CD4-positive, CD25-positive, alpha-beta regulatory T cell (primary cell): ENCODE measurements around the gene RIMS1. TPM values are rescaled to one million over a fixed set of nuclear protein-coding genes. Genes with fewer than 3 reads are reported as not detected.
"Not testable (repeated sequence)": the region's sequence is repeated elsewhere in the genome, so short reads cannot be mapped to it uniquely, and the experiment has no call there.

ENCODE experiments used
- ATAC-seq, 2 donors: fragments of 150-1000 bp; cut with Tn5 transposase; one replicate each; pipeline ENCODE4 v1.10.0; 2021; ENCODE audit warnings: low read depth in 2 of 2, moderate number of reproducible peaks in 2 of 2, moderate library complexity in 1 of 2
- DNase-seq, 3 donors: peaks; one replicate each; pipeline versions ENCODE4 v3.0.0 to v3.0.0-alpha.2; 2012 to 2022; ENCODE audit warnings: mixed read lengths in 1 of 3
- H3K27ac ChIP-seq: one replicate; pipeline ENCODE4 v1.7.0; 2013; ENCODE audit warnings: mild to moderate bottlenecking, low read length; ENCODE audit not compliant: insufficient read depth, poor library complexity, severe bottlenecking
- H3K27me3 ChIP-seq: one replicate; pipeline ENCODE4 v1.7.0; 2013; ENCODE audit warnings: low read length; ENCODE audit not compliant: control insufficient read depth, insufficient read depth
- H3K36me3 ChIP-seq: one replicate; pipeline ENCODE4 v1.7.0; 2013; ENCODE audit warnings: mild to moderate bottlenecking, low read length, moderate library complexity; ENCODE audit not compliant: control insufficient read depth, insufficient read depth
- H3K4me1 ChIP-seq: 2 replicates; pipeline ENCODE4 v1.7.0; 2013; ENCODE audit warnings: mild to moderate bottlenecking, low read length; ENCODE audit not compliant: insufficient read depth, control insufficient read depth, poor library complexity, severe bottlenecking
- H3K4me3 ChIP-seq: one replicate; pipeline ENCODE4 v1.7.0; 2013; ENCODE audit warnings: low read depth, mild to moderate bottlenecking, low read length, moderate library complexity
- H3K9me3 ChIP-seq, 2 experiments: 1 replicate in 1 of 2; 2 replicates in 1 of 2; pipeline ENCODE4 v1.7.0; 2013; ENCODE audit warnings: low read length in 2 of 2, mild to moderate bottlenecking in 1 of 2, moderate library complexity in 1 of 2; ENCODE audit not compliant: control insufficient read depth in 2 of 2
- H3K27ac Mint-ChIP-seq, 3 donors: one replicate each; pipeline ENCODE4 v1.8.0; 2020 to 2022; ENCODE audit warnings: mild to moderate bottlenecking in 3 of 3, mixed read lengths in 3 of 3, moderate library complexity in 2 of 3
- H3K27me3 Mint-ChIP-seq: one replicate; pipeline ENCODE4 v1.8.0; 2022; ENCODE audit warnings: mild to moderate bottlenecking, mixed read lengths
- H3K36me3 Mint-ChIP-seq: one replicate; pipeline ENCODE4 v1.8.0; 2020; ENCODE audit warnings: mixed read lengths
- H3K4me1 Mint-ChIP-seq, 4 donors: one replicate each; pipeline ENCODE4 v1.8.0; 2020 to 2022; ENCODE audit warnings: mixed read lengths in 4 of 4, mild to moderate bottlenecking in 1 of 4
- H3K4me3 Mint-ChIP-seq, 4 donors: one replicate each; pipeline ENCODE4 v1.8.0; 2020 to 2022; ENCODE audit warnings: mild to moderate bottlenecking in 4 of 4, mixed read lengths in 4 of 4, moderate library complexity in 3 of 4
- H3K9me3 Mint-ChIP-seq, 7 donors: one replicate each; pipeline ENCODE4 v1.8.0; 2020 to 2022; ENCODE audit warnings: mixed read lengths in 7 of 7, mild to moderate bottlenecking in 3 of 7, moderate library complexity in 2 of 7
- polyA plus RNA-seq, 4 donors: library from polyadenylated mRNA; unstranded; fragments of 300-500 nt; fragmentation: Illumina TruSeq; gene quantifications; one replicate each; pipeline ENCODE4 v1.2.3, GENCODE V29; 2021
- total RNA-seq: library from RNA; stranded (reverse); gene quantifications from one replicate; pipeline ENCODE4 v1.2.3, GENCODE V29; 2022

Gene RIMS1
- total and polyA plus RNA-seq, 5 donors from 2014 or later, result not detected

DNA sequence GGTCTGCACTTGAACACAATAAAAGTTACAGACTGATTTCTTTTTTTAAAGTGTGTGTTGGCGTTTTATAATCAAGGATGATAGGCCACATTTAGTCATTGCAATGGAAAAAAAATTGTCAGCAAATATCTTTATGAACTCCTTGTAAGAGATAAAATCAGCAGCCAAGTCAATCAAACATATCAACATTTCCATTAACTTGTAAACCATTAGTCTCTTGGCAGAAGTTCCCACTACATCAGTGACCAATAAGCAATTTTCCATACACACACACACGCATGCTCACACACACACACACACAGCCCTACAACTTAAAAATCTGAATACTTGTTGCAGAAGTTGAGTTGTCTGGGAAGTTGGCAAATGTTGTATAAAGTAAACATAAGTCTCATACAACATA lies 419.6 kb downstream of the RIMS1 start:
- ATAC-seq, result no peak
- Histone ChIP-seq H3K36me3 (no peaks in the 10 kb centered on the region), H3K27me3 (no peaks in the 10 kb centered on the region), H3K9me3 (no peaks in the 10 kb centered on the region), H3K27ac (no peak overlapping the region), H3K4me1 (no peaks in the 10 kb centered on the region), H3K4me3 (no peak overlapping the region)
- Mint-ChIP-seq H3K4me1 (no peaks in the 10 kb centered on the region), H3K9me3 (peaks cover 0 to under 1% (median 0%) of the 10 kb centered on the region in 7 donors), H3K36me3 (no peaks in the 10 kb centered on the region), H3K4me3 (no peak overlapping the region), H3K27me3 (no peaks in the 10 kb centered on the region), H3K27ac (no peak overlapping the region)
- no peak for DNase-seq

DNA sequence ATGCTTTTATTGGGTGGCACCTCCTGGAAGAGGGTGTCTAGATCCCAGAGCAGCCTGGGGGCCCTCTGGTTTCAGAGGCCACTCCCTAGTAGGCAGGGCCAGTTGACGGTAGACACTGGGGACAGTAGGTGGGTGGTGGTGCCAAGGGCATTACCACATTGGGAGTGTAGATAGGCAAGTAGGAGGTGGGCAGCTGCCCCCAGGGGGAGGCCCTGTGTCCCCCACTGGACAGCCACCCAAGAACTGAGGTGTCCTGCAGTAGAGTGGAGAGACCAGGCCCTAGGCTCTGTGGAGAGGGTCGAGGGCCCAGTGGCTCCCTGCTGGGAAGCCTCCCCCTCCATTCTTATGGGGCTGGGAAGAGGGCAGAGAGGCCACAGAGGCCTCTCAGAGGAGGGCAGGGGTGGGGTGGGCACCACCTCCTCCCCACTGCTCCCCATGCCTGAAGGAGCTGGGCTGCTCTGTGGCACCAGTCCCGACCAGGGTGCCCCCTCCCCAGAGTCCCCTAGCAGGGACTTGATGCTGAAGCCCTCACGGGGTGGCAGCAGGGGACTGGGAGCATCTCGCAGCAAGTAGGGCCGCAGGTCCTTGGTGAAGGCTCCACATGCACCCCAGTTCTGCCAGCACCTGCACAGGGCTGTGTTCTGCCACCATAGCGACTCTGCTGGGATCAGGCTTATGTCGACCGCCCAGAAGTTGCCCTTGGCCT lies 430.5 kb downstream of the RIMS1 start:
- no peaks in the 10 kb centered on the region for H3K36me3 ChIP-seq
- H3K4me3 ChIP-seq, result no peak overlapping the region
- Mint-ChIP-seq H3K27me3 (no peaks in the 10 kb centered on the region), H3K27ac (no peak overlapping the region), H3K4me3 (no peak overlapping the region), H3K9me3 (peaks cover 0 to 1% (median 0%) of the 10 kb centered on the region in 7 donors), H3K36me3 (no peaks in the 10 kb centered on the region), H3K4me1 (no peaks in the 10 kb centered on the region)
- no peak overlapping the region for H3K27ac ChIP-seq
- no peak for ATAC-seq
- no peaks in the 10 kb centered on the region for H3K4me1 ChIP-seq
- H3K27me3 ChIP-seq, result no peaks in the 10 kb centered on the region
- DNase-seq, result no peak
- no peaks in the 10 kb centered on the region for H3K9me3 ChIP-seq

DNA sequence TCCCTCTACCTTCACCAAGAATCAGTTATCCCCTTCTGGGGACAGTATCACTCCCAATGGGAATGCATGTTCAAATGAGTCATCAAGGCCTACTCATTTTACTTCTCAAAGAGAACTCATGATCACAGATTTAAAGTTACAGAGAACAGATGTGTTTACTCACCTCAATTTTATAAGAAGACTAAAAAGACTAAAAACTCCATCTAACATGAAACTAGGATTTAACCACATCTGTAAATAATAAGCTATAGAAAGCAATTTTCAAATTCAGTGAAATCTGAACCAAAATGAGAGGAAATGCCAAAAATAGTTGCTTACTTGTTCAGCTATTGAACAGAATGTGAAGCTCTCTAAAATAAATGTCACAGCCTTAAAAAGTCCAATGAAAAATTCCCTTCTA lies 435.4 kb downstream of the RIMS1 start:
- no peak overlapping the region for H3K27ac Mint-ChIP-seq
- Histone ChIP-seq H3K27ac (no peak overlapping the region), H3K4me3 (no peak overlapping the region), H3K36me3 (no peaks in the 10 kb centered on the region), H3K4me1 (no peaks in the 10 kb centered on the region), H3K27me3 (no peaks in the 10 kb centered on the region), H3K9me3 (no peaks in the 10 kb centered on the region)
- ATAC-seq, result no peak
- H3K9me3 Mint-ChIP-seq, result peaks cover 0 to 3% (median 0%) of the 10 kb centered on the region in 7 donors
- DNase-seq, result no peak
- no peaks in the 10 kb centered on the region for H3K27me3 Mint-ChIP-seq
- H3K36me3 Mint-ChIP-seq, result no peaks in the 10 kb centered on the region
- H3K4me1 Mint-ChIP-seq, result no peaks in the 10 kb centered on the region
- no peak overlapping the region for H3K4me3 Mint-ChIP-seq

GRCh38 chr6:72322771-72323170 lies 436.4 kb downstream of the RIMS1 start:
- H3K27ac ChIP-seq, result no peak overlapping the region
- no peaks in the 10 kb centered on the region for H3K9me3 ChIP-seq
- Mint-ChIP-seq H3K9me3 (peaks cover 0 to 3% (median 0%) of the 10 kb centered on the region in 7 donors), H3K27me3 (no peaks in the 10 kb centered on the region), H3K27ac (no peak overlapping the region), H3K4me1 (no peaks in the 10 kb centered on the region), H3K4me3 (no peak overlapping the region), H3K36me3 (no peaks in the 10 kb centered on the region)
- DNase-seq (no peak), ATAC-seq (no peak)
- no peaks in the 10 kb centered on the region for H3K36me3 ChIP-seq
- no peak overlapping the region for H3K4me3 ChIP-seq
- no peaks in the 10 kb centered on the region for H3K27me3 ChIP-seq
- H3K4me1 ChIP-seq, result no peaks in the 10 kb centered on the region

DNA sequence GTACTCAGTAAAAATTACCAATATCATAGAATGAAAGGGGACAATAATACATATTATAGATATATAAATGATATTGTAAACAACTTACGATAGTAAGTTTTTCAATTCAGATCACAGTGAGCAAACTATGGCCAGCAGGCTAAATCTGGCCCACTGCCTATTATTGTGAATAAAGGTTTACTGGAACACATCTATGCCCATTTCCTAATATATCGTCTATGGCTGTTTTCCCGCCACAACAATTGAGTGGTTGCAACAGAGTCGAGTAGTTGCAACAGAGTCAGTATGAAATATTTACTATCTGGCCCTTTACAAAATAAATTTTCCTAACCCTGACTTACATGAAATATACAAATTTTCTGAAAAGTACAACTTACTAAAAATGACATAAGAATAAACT lies 438.2 kb downstream of the RIMS1 start:
- H3K9me3 Mint-ChIP-seq, result peaks cover 0 to 3% (median 0%) of the 10 kb centered on the region in 7 donors
- no peaks in the 10 kb centered on the region for H3K36me3 Mint-ChIP-seq
- ATAC-seq (no peak), DNase-seq (no peak)
- no peak overlapping the region for H3K27ac Mint-ChIP-seq
- Histone ChIP-seq H3K9me3 (no peaks in the 10 kb centered on the region), H3K4me3 (no peak overlapping the region), H3K27me3 (no peaks in the 10 kb centered on the region), H3K4me1 (no peaks in the 10 kb centered on the region), H3K27ac (no peak overlapping the region), H3K36me3 (no peaks in the 10 kb centered on the region)
- no peaks in the 10 kb centered on the region for H3K4me1 Mint-ChIP-seq
- no peak overlapping the region for H3K4me3 Mint-ChIP-seq
- no peaks in the 10 kb centered on the region for H3K27me3 Mint-ChIP-seq

GRCh38 chr6:72328775-72329174 lies 442.4 kb downstream of the RIMS1 start:
- no peaks in the 10 kb centered on the region for H3K27me3 Mint-ChIP-seq
- Histone ChIP-seq H3K36me3 (no peaks in the 10 kb centered on the region), H3K27ac (no peak overlapping the region), H3K9me3 (no peaks in the 10 kb centered on the region), H3K4me1 (no peaks in the 10 kb centered on the region), H3K4me3 (no peak overlapping the region), H3K27me3 (no peaks in the 10 kb centered on the region)
- H3K36me3 Mint-ChIP-seq, result no peaks in the 10 kb centered on the region
- no peak overlapping the region for H3K27ac Mint-ChIP-seq
- H3K4me3 Mint-ChIP-seq, result no peak overlapping the region
- ATAC-seq (no peak), DNase-seq (no peak)
- H3K4me1 Mint-ChIP-seq, result no peaks in the 10 kb centered on the region
- peaks cover 0 to 3% (median 0%) of the 10 kb centered on the region in 7 donors for H3K9me3 Mint-ChIP-seq

DNA sequence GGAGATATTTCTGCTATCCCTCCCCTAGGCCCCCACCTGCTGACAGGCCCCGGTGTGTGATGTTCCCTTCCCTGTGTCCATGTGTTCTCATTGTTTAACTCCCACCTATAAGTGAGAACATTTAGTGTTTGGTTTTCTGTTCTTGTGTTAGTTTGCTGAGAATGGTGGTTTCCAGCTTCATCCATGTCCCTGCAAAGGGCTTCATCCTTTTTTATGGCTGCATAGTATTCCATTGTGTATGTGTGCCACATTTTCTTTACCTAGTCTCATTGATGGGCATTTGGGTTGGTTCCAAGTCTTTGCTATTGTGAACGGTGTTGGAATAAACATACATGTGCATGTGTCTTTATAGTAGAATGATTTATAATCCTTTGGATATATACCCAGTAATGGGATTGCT lies 448.9 kb downstream of the RIMS1 start:
- H3K27ac Mint-ChIP-seq, H3K9me3 ChIP-seq, H3K36me3 Mint-ChIP-seq, DNase-seq, H3K4me3 Mint-ChIP-seq, H3K27ac ChIP-seq, H3K4me3 ChIP-seq, H3K4me1 Mint-ChIP-seq, H3K4me1 ChIP-seq, H3K27me3 ChIP-seq, H3K36me3 ChIP-seq, H3K9me3 Mint-ChIP-seq, ATAC-seq, H3K27me3 Mint-ChIP-seq: not testable (repeated sequence)

- Mint-ChIP-seq H3K4me3 (no peak overlapping the region), H3K36me3 (no peaks in the 10 kb centered on the region), H3K27ac (no peak overlapping the region), H3K4me1 (no peaks in the 10 kb centered on the region), H3K27me3 (no peaks in the 10 kb centered on the region), H3K9me3 (no peaks in the 10 kb centered on the region)
- Histone ChIP-seq H3K4me1 (no peaks in the 10 kb centered on the region), H3K9me3 (no peaks in the 10 kb centered on the region), H3K27me3 (no peaks in the 10 kb centered on the region), H3K27ac (no peak overlapping the region), H3K36me3 (no peaks in the 10 kb centered on the region), H3K4me3 (no peak overlapping the region)
- ATAC-seq, result no peak
- no peak for DNase-seq
Observed at GRCh38 chr6:72348926-72349325, 462.6 kb downstream of the RIMS1 start.
